Measurements from ENCODE around the gene RPS21.

Gene RPS21

DNA sequence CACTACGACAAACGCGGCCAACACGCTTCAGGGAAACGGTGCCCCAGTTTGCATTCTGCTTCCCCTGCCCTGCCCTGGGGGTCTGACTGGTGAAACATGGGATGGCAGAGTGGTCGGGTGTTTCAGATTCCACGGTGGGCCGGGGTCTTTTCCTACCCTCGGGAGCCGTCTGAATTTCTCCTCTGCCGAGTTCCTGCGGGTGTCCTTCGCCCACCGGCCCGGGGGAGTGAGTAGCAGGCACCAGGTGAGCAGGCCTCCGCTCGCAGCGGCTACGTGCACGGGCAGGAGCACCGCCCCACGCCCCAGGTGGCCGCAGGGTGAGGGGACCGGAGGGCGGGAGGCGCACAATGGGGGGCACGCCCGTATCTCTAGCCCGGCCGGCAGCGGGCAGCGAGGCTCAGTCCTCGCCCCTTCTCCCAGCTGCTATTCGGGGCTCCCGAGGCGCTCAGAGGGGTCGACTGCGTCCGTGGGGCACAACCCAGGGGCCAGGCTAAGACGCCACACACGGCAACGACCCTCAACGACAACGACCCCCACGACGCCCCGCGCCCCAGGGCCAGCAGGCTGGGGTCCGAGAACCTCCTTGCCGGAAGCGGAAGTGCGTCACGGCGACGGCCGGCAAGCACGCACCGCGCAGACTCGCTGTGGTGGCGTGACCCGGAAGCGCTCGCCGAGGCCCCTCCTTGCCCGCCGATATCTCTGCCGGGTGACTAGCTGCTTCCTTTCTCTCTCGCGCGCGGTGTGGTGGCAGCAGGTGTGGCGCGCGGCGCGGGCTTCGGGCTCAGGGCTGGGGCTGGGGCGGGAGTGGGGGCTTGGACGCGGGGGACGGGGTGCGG, at the start of gene RPS21:
Gene RPS21, plus strand, starts transcription at position 721 of the 836 bp plus-strand sequence. CDS start 236 bp downstream, outside the sequence.
- peak; percentile 91 for DNase-seq

DNA sequence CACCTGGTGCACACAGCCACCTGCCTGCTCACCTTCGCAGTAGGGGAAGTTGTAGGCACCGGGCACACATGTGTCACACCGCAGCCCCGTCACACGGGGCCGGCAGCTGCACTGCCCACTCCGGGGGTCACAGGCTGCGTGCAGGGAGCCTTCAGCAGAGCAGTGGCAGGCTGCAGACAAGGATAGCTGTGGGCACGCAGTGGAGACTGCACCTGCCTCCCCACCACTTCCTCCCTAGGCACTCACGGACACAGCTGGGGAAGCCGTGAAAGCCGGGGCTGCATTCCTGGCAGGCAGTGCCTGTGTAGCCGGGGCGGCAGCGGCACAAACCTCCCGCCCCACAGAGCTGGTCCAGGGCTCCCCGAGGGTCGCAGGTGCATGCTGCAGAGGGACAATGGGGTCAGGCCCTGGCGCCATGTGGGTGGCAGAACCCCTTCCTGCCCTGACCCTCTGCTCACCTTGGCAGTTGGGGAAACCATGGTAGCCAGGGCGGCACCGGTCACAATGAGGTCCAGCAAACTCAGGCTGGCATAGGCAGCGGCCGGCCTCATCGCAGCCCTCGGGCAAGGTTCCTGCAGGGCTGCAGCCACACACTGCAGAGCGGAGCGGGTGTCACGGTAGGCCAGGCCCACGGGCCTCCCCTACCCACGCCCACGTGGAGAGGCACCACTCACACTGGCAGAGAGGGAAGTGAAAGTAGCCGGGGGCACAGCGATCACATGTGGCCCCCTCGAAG, 49.2 kb upstream of the RPS21 start:
- DNase-seq = no peak

DNA sequence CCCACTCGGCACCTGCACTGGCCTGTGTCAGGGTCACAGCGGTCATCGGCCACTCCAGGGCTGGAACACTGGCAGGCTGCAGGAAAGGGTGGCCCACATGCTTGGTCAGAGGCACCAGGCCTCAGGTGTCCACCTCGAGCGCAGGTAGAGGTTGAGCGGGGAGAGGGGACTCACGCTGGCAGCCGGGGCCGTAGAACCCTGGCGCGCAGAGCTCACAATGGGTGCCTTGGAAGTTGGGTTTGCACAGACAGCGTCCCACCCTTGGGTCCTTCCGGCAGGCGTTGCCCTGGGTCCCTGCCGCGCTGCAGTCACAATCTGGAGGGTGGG, 48.6 kb upstream of the RPS21 start:
- no peak for DNase-seq

DNA sequence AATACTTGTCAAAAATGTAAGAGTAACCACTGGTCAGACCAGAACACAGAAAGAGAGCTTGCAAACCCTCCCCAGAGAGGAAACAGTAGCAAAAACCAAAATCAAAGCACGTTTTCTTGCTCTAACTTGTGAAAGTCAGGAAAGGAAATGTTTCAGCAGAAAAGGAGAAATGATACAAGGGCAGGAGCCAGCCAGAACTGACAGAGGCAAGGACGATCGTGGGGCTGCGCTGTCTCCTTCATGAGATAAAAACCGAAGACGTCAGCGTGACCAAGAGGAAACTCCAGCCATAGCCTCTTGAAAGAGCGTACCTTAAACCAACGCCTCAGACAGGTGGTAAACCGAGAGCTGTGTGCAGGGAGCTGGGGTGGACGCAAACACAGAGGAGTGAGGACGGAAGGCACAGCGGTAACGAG, 47.2 kb upstream of the RPS21 start:
- no peak for DNase-seq

DNA sequence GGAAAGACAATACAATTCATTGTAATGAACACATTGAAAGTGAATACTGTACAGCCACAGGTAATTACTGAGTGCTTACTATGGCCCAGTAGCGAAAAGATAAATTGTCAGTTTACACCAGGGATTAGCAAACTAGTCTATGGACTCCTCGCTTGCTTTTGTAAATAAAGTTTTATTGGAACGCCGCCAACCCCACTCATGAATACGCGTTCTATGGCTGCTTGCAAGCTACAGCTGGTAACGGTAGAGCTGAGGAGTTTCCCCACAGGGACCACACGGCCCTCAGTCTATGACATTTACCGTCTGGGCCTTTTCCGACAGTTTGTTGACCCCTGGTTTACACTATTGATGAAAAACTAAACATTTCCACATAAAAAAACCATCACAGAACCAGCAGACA, 44.0 kb upstream of the RPS21 start:
- DNase-seq = no peak

DNA sequence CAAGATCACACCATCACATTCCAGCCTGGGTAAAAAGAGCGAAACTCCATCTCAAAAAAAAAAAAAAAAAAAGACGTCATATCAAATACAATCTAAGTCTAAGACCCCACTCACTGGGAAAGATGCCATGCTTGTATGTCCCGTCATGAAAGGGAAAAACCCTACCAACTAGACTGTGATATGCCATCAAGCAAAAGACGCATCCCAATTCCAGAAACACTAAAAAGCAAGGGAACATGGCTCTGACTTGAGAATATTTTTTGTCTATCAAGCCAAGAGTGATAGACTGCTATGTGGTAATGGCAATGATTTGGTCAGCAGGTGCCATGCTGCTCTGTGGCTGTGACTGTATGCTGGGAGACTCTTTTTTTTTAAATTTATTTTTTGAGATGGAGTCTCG, 42.8 kb upstream of the RPS21 start:
- no peak for DNase-seq

DNA sequence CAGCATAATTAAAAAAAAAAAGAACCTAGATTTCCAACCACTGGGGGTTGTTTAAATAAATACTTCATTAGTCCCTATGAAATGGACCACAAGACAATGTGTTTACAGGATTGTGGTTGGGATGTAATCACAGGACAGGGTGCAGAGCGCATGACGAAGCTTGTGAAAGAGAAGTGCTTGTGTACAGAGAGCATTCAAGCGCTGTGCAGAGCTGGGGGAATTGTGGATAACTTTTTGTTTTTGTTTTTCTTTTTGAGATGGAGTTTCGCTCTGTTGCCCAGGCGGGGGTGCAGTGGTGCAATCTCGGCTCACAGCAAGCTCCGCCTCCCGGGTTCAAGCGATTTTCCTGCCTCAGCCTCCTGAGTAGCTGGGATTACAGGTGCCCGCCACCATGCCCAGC, 42.1 kb upstream of the RPS21 start:
- no peak for DNase-seq

DNA sequence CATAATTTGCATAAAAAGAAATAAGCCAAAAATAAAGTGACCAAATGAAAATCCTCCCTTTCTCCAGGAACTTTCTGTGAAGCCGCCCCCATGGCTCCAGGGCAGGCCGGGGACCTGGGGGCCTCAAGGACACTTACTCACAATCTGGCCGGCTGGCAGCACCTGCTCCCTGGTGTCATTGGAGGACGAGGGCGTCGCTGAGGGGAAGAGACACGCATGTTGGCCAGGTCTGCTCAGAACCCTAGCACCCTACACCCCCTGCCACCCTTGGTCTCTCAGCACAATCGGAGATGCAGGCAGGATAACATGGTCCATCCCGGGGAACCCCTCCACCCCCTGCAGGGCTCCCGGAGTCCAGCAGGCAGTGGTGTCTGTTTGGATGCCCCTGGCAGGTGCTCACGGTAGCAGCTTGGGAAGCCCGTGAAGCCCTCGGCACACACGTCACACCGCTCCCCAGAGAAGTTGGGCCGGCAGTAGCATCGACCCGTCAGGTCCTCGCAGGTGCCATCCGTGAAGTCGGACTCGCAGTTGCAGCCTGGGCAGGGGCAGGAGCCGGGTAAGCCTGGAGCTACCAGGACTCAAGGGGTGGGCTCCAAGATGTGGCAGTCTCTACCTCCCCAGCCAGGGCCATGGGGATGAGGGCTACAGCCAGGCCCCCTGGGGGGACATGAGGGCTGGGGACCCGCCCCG, 41.1 kb upstream of the RPS21 start:
- DNase-seq = no peak

DNA sequence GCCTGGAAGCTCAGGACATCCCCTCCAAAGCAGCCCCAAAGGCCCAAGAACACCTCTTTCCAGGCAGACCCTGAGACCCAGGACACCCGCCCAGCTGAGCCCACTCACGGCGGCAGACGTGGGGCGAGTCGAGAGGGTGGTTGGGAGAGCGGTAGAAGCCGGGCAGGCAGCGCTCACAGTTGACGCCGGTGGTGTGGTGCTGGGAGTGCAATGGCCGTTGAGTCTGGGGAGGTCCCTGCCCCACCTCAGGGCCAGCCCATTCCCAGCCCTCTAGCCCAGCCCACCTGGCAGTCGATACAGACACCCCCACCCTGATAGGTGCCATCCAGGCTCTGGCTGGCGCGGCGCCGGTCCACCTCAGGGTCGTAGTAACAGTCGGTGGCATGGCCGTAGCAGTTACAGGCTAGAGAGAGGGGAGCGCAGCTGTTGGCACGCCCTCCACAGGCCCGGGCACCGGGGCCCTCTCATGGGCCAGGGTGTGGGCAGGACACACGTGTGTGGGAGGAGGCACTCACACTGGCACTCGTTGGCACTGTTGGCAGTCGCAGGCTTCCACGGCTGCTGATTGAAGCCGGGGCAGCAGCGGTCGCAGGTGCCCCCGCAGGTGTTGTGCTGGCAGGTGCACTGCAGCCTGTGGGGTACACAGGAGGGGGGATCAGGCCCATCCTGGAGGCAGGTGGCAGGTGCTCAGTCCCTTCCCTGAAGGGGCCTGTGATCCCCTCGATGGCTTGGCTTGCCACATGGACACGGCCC, 40.3 kb upstream of the RPS21 start:
- no peak for DNase-seq

DNA sequence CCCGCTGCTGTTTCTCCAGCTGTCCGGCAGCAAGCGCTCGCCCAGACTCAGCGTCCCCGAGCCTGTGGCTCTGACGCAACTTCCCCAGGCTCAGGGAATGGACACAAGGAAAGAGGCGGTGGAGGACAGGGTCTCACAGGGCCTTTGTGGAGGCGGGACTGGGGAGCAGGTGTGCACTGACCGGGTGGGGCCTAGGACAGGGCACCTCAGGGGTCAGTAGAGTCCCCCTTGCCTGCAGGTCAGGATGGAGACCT, 39.8 kb upstream of the RPS21 start:
- DNase-seq = no peak

DNA sequence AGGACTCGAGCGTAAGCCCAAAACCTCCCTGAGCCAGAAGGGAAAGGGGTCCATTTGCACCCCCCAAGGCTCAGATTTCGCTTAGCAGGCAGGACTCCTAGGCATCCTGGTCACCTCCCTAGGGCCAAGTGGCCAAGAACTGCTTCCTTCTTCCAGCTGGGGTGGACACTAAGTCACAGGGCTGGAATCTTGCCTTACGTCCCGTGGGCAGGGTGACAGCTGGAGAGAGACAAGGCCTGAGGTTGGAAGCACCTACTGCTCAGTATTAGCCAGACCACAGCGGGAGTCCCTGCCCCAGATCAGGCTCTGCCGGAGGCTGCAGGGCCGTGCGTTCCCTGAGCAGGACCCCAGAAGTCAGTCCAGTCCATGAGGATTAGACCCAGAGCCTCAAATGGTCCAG, 39.5 kb upstream of the RPS21 start:
- DNase-seq = no peak

DNA sequence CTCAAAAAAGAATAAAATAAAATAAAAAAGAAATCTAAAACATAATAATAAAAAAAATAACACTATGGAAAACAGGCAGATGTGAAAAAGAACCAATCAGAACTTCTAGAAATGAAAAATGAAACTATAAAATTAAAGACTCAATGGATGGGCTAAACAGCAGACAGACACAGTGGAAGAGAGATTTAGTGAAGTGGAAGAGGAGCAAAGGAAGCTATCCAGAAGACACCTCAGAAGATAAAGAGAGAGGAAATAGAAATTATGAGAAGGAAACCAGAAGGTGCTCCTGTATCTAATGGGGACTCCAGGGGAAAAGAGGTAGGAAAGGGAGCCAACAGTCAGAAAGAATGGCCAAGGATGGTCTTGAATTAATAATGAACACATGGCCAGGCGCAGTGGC, 38.3 kb upstream of the RPS21 start:
- DNase-seq = no peak

DNA sequence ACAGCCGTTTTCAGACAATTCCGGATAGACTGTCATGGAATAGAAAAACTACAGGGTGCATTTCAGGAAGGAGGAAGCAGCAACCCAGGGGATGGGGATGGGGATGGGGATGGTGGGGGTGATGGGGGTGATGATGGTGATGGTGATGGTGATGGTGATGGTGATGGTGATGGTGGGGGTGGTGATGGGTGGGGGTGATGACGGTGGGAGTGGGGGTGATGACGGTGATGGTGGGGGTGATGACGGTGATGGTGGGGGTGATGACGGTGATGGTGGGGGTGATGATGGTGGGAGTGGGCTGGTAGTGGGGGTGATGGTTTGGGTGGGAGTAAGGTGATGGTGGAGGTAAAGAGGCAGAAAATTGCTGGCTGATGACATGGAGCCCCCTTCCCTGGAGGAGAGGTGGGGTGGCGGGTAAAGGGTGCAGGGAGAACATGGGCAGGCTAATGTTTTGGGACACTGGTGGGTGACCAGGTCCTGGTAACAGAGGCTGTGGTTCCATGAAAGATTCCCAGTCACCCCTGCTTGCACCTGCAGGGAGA, 37.3 kb upstream of the RPS21 start:
- DNase-seq = no peak

DNA sequence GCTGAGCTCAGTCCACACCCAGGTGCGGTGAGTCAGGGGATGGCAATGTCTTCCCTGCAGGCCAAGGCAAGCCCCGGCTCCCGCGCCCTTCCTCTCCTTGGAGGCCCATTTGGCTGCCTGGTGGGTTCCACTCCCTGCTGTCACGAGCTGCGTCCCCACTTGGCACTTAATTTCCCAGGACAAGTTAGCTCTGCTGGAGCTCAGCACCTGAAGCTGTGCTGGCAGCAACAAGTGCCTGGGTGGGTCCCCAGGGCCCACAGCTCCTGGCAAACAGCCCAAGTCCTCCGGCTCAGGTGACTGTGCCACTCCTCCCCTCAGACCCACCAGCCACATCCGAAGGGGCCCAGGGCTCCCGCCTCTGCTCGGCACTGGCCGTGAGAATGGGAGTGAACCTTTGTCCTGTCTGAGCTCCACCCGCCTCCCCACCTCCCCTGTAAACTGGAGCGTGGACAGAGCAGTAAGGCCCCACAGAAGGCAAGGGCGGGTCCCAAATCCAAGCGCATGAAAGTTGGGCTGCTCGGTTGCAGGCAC, 36.7 kb upstream of the RPS21 start:
- DNase-seq = no peak

DNA sequence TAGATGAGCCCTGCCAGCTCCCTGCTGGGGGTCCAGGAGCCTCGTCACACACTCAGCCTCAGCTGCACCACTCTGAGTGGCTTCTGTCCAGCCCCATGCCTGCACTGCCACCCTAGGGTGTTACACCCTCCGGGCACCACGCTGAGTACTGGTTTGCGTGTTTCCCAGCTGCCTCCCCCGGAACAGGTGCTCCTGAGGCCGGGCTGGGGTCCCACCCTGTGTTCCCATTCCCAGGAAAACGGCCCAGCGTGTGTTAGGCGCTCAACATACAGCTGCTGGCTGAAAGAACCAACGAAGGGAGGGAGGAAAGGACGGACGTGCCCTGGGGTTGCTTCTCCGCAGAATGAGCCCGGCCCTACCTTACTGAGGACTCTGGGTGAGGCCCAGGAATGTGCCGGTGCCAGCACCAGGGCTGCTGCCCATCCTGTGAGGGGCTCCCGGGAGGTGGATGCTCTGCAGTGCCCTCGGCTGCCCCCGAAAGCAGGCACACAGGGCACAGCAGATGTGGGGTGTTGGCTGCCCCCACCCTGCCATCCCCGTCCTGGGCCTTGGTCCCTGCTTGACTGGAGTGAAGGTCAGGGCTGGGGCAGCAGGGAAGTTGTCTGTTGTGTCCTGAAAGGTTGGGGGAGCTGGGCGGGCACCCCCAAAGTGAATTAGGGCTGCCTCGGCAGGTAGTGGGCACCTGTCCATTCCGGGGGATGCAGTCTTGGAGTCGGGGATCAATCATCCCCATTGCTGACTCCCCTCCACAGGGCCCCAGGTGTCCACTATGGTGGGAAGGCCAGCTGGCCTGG, 36.1 kb upstream of the RPS21 start:
- DNase-seq = no peak

DNA sequence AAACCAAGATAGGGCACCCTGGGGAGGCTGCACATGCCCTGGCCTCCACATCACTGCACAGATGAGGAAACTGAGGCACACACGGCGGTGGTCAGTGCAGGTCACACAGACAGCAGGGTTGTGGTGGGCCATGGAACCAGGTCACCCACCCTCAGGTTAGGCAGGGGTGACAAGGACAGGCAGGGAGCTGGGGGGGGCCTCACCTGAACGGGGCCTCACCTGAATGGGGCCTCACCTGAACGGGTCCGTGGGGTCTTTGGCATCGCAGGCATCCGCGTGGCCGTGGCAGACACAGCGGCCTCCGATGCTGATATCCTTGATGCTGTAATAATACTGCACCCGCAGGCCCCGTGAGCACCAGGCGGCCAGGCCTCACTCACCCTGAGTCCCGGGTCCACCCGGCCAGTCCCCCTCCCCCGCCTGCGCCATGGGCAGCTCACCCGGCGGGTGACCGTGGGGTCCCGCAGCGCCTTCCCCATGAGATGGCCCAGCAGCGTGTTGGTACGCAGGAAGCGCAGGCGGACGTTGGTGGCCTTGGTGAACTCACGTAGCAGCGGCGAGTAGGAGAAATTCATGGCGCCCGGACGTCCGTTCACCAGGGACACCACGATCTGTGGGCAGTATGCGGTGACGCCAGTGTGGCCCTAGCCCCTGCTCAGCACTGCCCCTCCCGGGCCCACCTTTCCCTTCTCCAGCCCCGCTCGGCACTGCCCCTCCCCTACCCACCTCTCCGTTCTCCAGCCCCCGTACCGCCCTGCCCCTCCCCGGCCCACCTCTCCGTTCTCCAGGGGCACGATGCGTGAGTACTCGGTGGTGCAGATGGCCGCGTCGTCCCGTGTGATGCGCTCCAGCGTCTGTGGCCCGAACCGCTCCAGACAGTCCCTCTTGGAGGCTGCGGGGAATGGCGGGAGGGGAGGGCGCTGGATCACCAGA, 35.2 kb upstream of the RPS21 start:
- DNase-seq = no peak

DNA sequence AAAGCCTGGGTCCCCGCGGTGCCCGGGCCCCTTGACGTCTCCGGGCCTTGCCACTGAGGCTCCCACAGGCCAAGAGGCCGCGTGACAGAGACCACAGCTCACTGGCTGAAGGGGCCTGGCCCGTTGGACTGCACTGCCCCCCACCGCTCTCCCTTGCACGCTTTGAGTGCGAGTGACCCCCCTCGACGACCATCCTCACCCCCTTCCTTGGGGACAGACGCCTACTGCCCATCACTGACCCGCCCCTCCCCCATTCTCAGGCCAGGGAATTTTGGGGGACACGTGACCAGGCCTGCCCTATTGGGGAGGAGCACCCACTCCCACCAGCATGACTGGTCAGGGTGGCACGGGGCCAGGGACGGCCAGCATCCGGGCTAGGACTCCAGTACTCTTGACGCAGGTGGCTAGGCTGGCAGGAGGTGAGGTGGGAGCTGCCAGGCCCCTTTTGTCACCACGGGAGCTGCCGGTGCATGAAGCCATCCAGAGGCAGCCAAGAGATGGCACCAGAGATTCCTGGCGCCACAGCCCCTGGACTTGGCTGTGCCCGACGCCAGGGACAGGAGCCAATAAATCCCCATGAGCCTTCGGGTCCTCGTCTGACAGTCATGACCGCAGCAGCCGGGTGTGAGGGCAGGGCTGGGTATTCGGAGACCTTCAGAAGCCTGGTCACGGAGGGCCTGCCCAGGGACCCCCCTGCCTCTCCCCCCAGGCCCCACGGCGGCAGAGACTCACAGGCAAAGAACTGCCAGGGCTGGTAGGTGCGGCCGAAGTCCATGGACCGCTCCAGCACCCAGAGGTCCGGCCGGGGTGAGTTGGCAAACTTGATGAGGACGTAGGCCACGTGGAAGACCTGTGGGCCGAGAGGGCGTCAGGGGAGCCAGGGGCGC, 34.3 kb upstream of the RPS21 start:
- no peak for DNase-seq

DNA sequence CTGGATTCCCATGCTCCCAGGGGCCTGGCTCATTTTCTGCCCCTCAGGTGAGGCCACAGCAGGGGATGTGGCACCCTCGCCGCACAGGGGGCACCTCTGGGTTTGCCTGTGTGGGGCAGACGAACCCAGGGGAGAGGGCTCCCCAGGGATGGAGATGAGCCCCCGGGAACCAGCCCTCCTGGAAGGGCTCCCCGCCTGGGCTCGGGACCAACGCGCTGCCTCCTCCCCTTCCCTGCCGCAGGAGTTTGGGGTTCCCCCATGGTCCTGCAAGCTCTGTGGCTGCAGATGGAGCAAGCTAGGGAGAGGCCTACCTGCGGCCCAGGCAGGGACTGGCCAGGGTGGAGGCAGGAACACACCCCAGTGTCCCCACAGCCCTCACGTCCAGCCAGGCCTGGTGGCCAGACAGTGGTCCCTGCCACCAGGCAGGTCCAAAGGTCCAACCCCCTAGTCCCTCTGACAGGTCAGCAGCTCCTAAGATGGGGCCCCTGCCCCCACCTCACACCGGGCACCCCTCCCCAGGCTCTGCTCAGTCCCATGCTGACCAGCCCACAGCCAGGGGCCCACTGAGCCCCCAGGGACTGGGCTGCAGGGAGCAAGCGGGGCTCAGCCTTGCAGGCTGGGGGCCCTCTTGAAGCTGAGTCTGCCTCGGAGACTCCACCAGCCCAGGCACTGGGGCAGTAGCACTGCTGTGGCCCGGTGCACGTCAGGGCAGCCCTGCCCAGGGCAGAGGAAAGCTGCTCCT, 33.4 kb upstream of the RPS21 start:
- no peak for DNase-seq
